ENCODE results near the gene GLS. TPM values are rescaled to one million over a fixed set of nuclear protein-coding genes. Genes with fewer than 3 reads are reported as not detected.

Gene GLS
- total and polyA plus RNA-seq, 3 experiments from 2014 or later: 50.9 to 222 (median 209) TPM

DNA sequence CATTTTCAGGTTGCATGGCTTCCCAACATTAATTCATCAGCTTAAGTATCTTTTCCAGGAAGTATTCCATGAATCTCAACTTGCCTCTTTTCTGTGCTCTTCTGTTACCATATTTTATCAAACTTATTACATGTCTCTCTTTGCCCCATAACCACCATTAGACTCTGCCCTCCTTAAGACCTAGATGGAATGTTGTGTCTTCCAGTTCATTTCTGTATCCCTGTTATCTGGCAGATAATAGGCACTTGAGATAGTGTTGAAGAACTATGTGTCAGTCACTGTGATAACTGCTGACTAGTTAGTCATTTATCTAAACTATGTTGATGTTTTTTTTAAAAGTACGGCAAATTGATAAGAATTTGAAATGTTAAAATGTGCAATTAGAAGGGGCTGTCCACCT, 41.8 kb downstream of the GLS start:
- Histone ChIP-seq H3K4me1 (ENCODE audit: insufficient read depth, low read length) (no peaks in the 10 kb centered on the region), H3K4me3 (ENCODE audit: low read length) (no peak overlapping the region), H3K9me3 (ENCODE audit: low read length) (no peaks in the 10 kb centered on the region), H3K27me3 (ENCODE audit: insufficient read depth, low read length, poor library complexity, severe bottlenecking) (no peaks in the 10 kb centered on the region), H3K36me3 (ENCODE audit: insufficient read depth, low read length) (peaks cover 42% of the 10 kb centered on the region), H3K27ac (ENCODE audit: low read depth, low read length) (no peak overlapping the region)
- H3K27me3 Mint-ChIP-seq: no peaks in the 10 kb centered on the region
- H3K4me1 Mint-ChIP-seq: peaks cover 27 to 37% (median 34%) of the 10 kb centered on the region in 3 donors
- peak overlapping the region in 6 of 8 donors; percentile 8 to 89 (median 24) for H3K27ac Mint-ChIP-seq
- H3K4me3 Mint-ChIP-seq: no peak overlapping the region
- POLR2A ChIA-PET: no interaction called here
- DNase-seq: no peak
- H3K9me3 Mint-ChIP-seq: no peaks in the 10 kb centered on the region
- H3K36me3 Mint-ChIP-seq: peaks cover 18 to 76% (median 25%) of the 10 kb centered on the region in 3 donors
- CTCF ChIA-PET: no interaction called here

DNA sequence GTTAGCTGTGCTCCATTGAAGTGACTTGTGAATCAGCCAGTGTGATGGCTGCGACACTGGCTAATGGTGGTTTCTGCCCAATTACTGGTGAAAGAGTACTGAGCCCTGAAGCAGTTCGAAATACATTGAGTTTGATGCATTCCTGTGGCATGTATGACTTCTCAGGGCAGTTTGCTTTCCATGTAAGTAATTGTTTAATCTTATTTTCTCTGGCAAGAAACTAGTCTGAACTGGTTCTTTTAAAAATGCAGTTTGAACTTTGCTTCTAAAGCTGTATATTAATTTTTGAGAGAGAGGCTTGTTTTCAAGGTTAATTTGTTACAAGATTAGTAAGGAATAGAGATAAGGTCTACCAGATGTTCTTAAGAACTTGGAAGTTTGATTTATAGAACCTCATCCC, 46.7 kb downstream of the GLS start:
- peaks cover 11 to 80% (median 25%) of the 10 kb centered on the region in 3 donors for H3K36me3 Mint-ChIP-seq
- CTCF ChIA-PET: interaction anchor here (1.3 kb wide), 1 partner anchor 76 kb away, joined by 4 read pairs; no protein-coding TSS in a partner anchor

DNA sequence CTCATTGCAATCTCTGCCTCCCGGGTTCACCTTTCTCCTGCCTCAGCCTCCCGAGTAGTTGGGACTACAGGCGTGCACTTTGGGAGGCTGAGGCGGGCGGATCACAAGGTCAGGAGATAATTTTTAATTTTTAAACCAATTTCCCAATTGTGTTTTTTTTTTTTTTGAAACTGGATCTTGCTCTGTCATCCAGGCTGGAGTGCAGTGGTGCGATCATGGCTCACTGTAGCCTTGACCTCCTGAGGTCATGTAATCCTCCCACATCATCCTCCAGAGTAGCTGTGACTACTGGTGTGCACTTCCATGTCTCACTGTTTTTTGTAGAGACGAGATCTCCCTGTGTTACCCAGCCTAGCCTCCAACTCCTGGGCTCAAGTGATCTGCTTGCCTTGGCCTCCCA, 49.3 kb downstream of the GLS start:
- CTCF ChIA-PET: no interaction called here
- H3K36me3 ChIP-seq (ENCODE audit: insufficient read depth, low read length): peaks cover 39% of the 10 kb centered on the region

More for the DNA sequence above, 46.7 kb downstream of the GLS start:
- Mint-ChIP-seq H3K27me3 (no peaks in the 10 kb centered on the region), H3K4me3 (no peak overlapping the region), H3K9me3 (no peaks in the 10 kb centered on the region), H3K4me1 (peaks cover 17 to 25% (median 17%) of the 10 kb centered on the region in 3 donors), H3K27ac (peak overlapping the region in 1 of 8 donors; percentile 22)
- no peaks in the 10 kb centered on the region for H3K27me3 ChIP-seq (ENCODE audit: insufficient read depth, low read length, poor library complexity, severe bottlenecking)
- no peak overlapping the region for H3K27ac ChIP-seq (ENCODE audit: low read depth, low read length)
- POLR2A ChIA-PET: interaction anchor here (0.8 kb wide), 1 partner anchor 47 kb away, joined by 3 read pairs; the partner anchor contains the start of gene GLS
- H3K4me1 ChIP-seq (ENCODE audit: insufficient read depth, low read length): no peaks in the 10 kb centered on the region
- H3K9me3 ChIP-seq (ENCODE audit: low read length): no peaks in the 10 kb centered on the region
- H3K36me3 ChIP-seq (ENCODE audit: insufficient read depth, low read length): peaks cover 49% of the 10 kb centered on the region
- no peak for DNase-seq
- H3K4me3 ChIP-seq (ENCODE audit: low read length): no peak overlapping the region

GRCh38 chr2:190930411-190930810, 49.8 kb downstream of the GLS start:
- H3K36me3 Mint-ChIP-seq: peaks cover under 1 to 68% (median 15%) of the 10 kb centered on the region in 3 donors

More for the DNA sequence above, 49.3 kb downstream of the GLS start:
- Histone ChIP-seq H3K27ac (ENCODE audit: low read depth, low read length) (no peak overlapping the region), H3K9me3 (ENCODE audit: low read length) (no peaks in the 10 kb centered on the region), H3K27me3 (ENCODE audit: insufficient read depth, low read length, poor library complexity, severe bottlenecking) (no peaks in the 10 kb centered on the region), H3K4me1 (ENCODE audit: insufficient read depth, low read length) (no peaks in the 10 kb centered on the region), H3K4me3 (ENCODE audit: low read length) (no peak overlapping the region)
- peak overlapping the region in 1 of 8 donors; percentile 54 for H3K27ac Mint-ChIP-seq
- no peak overlapping the region for H3K4me3 Mint-ChIP-seq
- H3K27me3 Mint-ChIP-seq: no peaks in the 10 kb centered on the region
- H3K4me1 Mint-ChIP-seq: peaks cover 11 to 27% (median 15%) of the 10 kb centered on the region in 3 donors
- POLR2A ChIA-PET: no interaction called here
- no peaks in the 10 kb centered on the region for H3K9me3 Mint-ChIP-seq
- no peak for DNase-seq
- H3K36me3 Mint-ChIP-seq: peaks cover 4 to 72% (median 15%) of the 10 kb centered on the region in 3 donors

DNA sequence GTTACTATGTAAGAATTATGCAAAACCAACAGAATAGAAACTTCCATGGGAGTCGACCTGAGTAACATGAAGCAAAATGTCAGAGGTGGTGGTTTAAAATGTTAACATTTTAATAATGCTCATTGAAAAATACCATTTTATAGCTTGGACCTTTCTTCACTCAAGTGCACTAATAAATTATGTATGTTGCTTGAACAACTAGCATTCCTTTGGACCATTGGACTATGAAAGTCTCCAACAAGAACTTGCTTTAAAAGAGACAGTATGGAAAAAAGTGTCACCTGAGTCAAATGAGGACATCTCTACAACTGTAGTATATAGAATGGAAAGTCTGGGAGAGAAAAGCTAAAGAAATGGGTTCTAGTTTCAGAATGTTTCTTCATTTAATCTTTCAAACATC, 51.9 kb downstream of the GLS start:
- H3K9me3 Mint-ChIP-seq: no peaks in the 10 kb centered on the region
- H3K27ac Mint-ChIP-seq: peak overlapping the region in 2 of 8 donors; percentile 9 to 61
- Histone ChIP-seq H3K4me3 (ENCODE audit: low read length) (no peak overlapping the region), H3K9me3 (ENCODE audit: low read length) (no peaks in the 10 kb centered on the region), H3K4me1 (ENCODE audit: insufficient read depth, low read length) (no peaks in the 10 kb centered on the region), H3K27me3 (ENCODE audit: insufficient read depth, low read length, poor library complexity, severe bottlenecking) (no peaks in the 10 kb centered on the region), H3K27ac (ENCODE audit: low read depth, low read length) (no peak overlapping the region), H3K36me3 (ENCODE audit: insufficient read depth, low read length) (peaks cover 27% of the 10 kb centered on the region)
- no peak for DNase-seq
- H3K4me3 Mint-ChIP-seq: no peak overlapping the region
- POLR2A ChIA-PET: interaction anchor here (0.6 kb wide), 1 partner anchor 45 kb away, joined by 3 read pairs; no protein-coding TSS in a partner anchor
- peaks cover 0 to 60% (median 12%) of the 10 kb centered on the region in 3 donors for H3K36me3 Mint-ChIP-seq
- no peaks in the 10 kb centered on the region for H3K27me3 Mint-ChIP-seq
- H3K4me1 Mint-ChIP-seq: peaks cover 7 to 36% (median 29%) of the 10 kb centered on the region in 3 donors
- CTCF ChIA-PET: no interaction called here

More at GRCh38 chr2:190930411-190930810, 49.8 kb downstream of the GLS start:
- Mint-ChIP-seq H3K4me1 (peaks cover 11 to 28% (median 18%) of the 10 kb centered on the region in 3 donors), H3K9me3 (no peaks in the 10 kb centered on the region), H3K4me3 (no peak overlapping the region), H3K27me3 (no peaks in the 10 kb centered on the region), H3K27ac (peak overlapping the region in 1 of 8 donors; percentile 17)
- Histone ChIP-seq H3K9me3 (ENCODE audit: low read length) (no peaks in the 10 kb centered on the region), H3K4me1 (ENCODE audit: insufficient read depth, low read length) (no peaks in the 10 kb centered on the region), H3K27me3 (ENCODE audit: insufficient read depth, low read length, poor library complexity, severe bottlenecking) (no peaks in the 10 kb centered on the region), H3K27ac (ENCODE audit: low read depth, low read length) (no peak overlapping the region), H3K36me3 (ENCODE audit: insufficient read depth, low read length) (peaks cover 36% of the 10 kb centered on the region), H3K4me3 (ENCODE audit: low read length) (no peak overlapping the region)
- DNase-seq: no peak
- ChIA-PET CTCF (no interaction called here), POLR2A (no interaction called here)

DNA sequence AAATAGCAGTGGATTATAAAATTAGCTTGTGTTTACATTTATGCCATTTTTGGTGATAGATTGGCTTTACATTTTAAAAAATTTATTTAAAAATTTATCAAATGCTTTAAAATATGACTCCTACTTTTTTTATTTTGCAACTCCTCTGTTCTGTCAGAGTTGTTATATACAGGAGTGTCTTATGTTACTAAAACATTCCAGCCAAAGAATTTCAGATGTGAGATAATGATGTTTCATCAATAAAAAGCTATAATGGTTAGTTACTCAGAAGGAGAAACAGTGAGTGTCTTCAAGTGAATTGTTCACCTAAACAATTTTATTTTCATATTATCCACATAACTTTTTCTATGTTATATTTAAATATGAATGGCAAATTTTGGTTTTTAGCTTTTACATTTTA, 52.7 kb downstream of the GLS start:
- H3K27ac Mint-ChIP-seq: no peak overlapping the region
- no peaks in the 10 kb centered on the region for H3K27me3 Mint-ChIP-seq
- no peaks in the 10 kb centered on the region for H3K9me3 ChIP-seq (ENCODE audit: low read length)
- no peak overlapping the region for H3K27ac ChIP-seq (ENCODE audit: low read depth, low read length)
- peaks cover 25% of the 10 kb centered on the region for H3K36me3 ChIP-seq (ENCODE audit: insufficient read depth, low read length)
- H3K36me3 Mint-ChIP-seq: peaks cover 0 to 56% (median 12%) of the 10 kb centered on the region in 3 donors
- ChIA-PET POLR2A (interaction anchor here (0.6 kb wide), 1 partner anchor 27 kb away, joined by 4 read pairs; no protein-coding TSS in a partner anchor), CTCF (no interaction called here)
- H3K4me3 Mint-ChIP-seq: no peak overlapping the region
- DNase-seq: no peak
- H3K9me3 Mint-ChIP-seq: no peaks in the 10 kb centered on the region
- peaks cover 7 to 36% (median 29%) of the 10 kb centered on the region in 3 donors for H3K4me1 Mint-ChIP-seq
- no peaks in the 10 kb centered on the region for H3K27me3 ChIP-seq (ENCODE audit: insufficient read depth, low read length, poor library complexity, severe bottlenecking)
- H3K4me3 ChIP-seq (ENCODE audit: low read length): no peak overlapping the region
- H3K4me1 ChIP-seq (ENCODE audit: insufficient read depth, low read length): no peaks in the 10 kb centered on the region

GRCh38 chr2:190935054-190935453, 54.4 kb downstream of the GLS start:
- CTCF ChIA-PET: no interaction called here

GRCh38 chr2:190938771-190939335, 58.2 kb downstream of the GLS start:
- DNase-seq: no peak
- Histone ChIP-seq H3K4me3 (ENCODE audit: low read length) (no peak overlapping the region), H3K36me3 (ENCODE audit: insufficient read depth, low read length) (peaks cover 4% of the 10 kb centered on the region), H3K4me1 (ENCODE audit: insufficient read depth, low read length) (peaks cover 3% of the 10 kb centered on the region), H3K9me3 (ENCODE audit: low read length) (no peaks in the 10 kb centered on the region), H3K27ac (ENCODE audit: low read depth, low read length) (no peak overlapping the region), H3K27me3 (ENCODE audit: insufficient read depth, low read length, poor library complexity, severe bottlenecking) (no peaks in the 10 kb centered on the region)
- H3K4me1 Mint-ChIP-seq: peaks cover 4 to 29% (median 23%) of the 10 kb centered on the region in 3 donors
- H3K36me3 Mint-ChIP-seq: peaks cover 0 to 14% (median 4%) of the 10 kb centered on the region in 3 donors
- ChIA-PET POLR2A (no interaction called here), CTCF (no interaction called here)
- no peak overlapping the region for H3K4me3 Mint-ChIP-seq
- H3K27ac Mint-ChIP-seq: peak overlapping the region in 5 of 8 donors; percentile 11 to 79 (median 42)
- no peaks in the 10 kb centered on the region for H3K9me3 Mint-ChIP-seq
- no peaks in the 10 kb centered on the region for H3K27me3 Mint-ChIP-seq

More at GRCh38 chr2:190935054-190935453, 54.4 kb downstream of the GLS start:
- H3K27ac ChIP-seq (ENCODE audit: low read depth, low read length): no peak overlapping the region
- H3K4me3 ChIP-seq (ENCODE audit: low read length): no peak overlapping the region
- H3K4me3 Mint-ChIP-seq: no peak overlapping the region
- peak overlapping the region in 3 of 8 donors; percentile 9 to 36 (median 11) for H3K27ac Mint-ChIP-seq
- no peaks in the 10 kb centered on the region for H3K27me3 ChIP-seq (ENCODE audit: insufficient read depth, low read length, poor library complexity, severe bottlenecking)
- H3K36me3 ChIP-seq (ENCODE audit: insufficient read depth, low read length): peaks cover 22% of the 10 kb centered on the region
- no peaks in the 10 kb centered on the region for H3K27me3 Mint-ChIP-seq
- peaks cover 0 to 43% (median 12%) of the 10 kb centered on the region in 3 donors for H3K36me3 Mint-ChIP-seq
- H3K9me3 Mint-ChIP-seq: no peaks in the 10 kb centered on the region
- H3K9me3 ChIP-seq (ENCODE audit: low read length): no peaks in the 10 kb centered on the region
- POLR2A ChIA-PET: no interaction called here
- DNase-seq: no peak
- H3K4me1 Mint-ChIP-seq: peaks cover 8 to 41% (median 29%) of the 10 kb centered on the region in 3 donors
- H3K4me1 ChIP-seq (ENCODE audit: insufficient read depth, low read length): peaks cover 3% of the 10 kb centered on the region
